ENCODE results near the gene TFRC. TPM values are rescaled to one million over a fixed set of nuclear protein-coding genes. Genes with fewer than 3 reads are reported as not detected.

The TFRC gene
- 79.8 to 100 TPM (median 83.6 TPM) in 5 replicates for total RNA-seq (2022; extraction: Qiagen RNA extraction)

GRCh38 chr3:196081834-196082618, at the start of gene TFRC:
TSS of gene TFRC (minus strand) at chr3:196082090. CDS start at chr3:196077099, 4,991 bp downstream.

Other genes starting within 250 kb of the TFRC start
- gene TNK2, start 173.5 kb downstream of the TFRC start, total RNA-seq (2022; extraction: Qiagen RNA extraction), result 21.4 to 31.2 TPM (median 27.4 TPM) in 5 replicates
- 0.22 to 0.35 TPM (median 0.29 TPM) in 4 of 5 replicates, not detected in the other for gene ZDHHC19, start 129.3 kb upstream of the TFRC start, total RNA-seq (2022; extraction: Qiagen RNA extraction)
- 0.11 TPM in 1 of 5 replicates, not detected in the others for gene SLC51A, start 134.4 kb upstream of the TFRC start, total RNA-seq (2022; extraction: Qiagen RNA extraction)
- 29.1 to 44.1 TPM (median 30.2 TPM) in 5 replicates for gene PCYT1A, start 205.6 kb upstream of the TFRC start, total RNA-seq (2022; extraction: Qiagen RNA extraction)
- gene DYNLT2B, start 236.2 kb upstream of the TFRC start, total RNA-seq (2022; extraction: Qiagen RNA extraction), result 24.0 to 25.1 TPM (median 24.7 TPM) in 5 replicates

Data from A549 treated with AZD2906 at 1 μM for 4 hours (cell line).